CD14-positive monocyte (primary cell): ENCODE data around the gene OR6S1. TPM values are rescaled to one million over a fixed set of nuclear protein-coding genes. Genes with fewer than 3 reads are reported as not detected.

Experiments used
- DNase-seq, 3 donors: peaks; one replicate each; pipeline ENCODE4 v3.0.0-alpha.2; 2011 to 2022
- H2AFZ ChIP-seq: 2 replicates; pipeline ENCODE4 v1.6.0; 2012; ENCODE audit warnings: mild to moderate bottlenecking, low read depth, low read length, inconsistent platforms; ENCODE audit not compliant: insufficient read depth, poor library complexity, severe bottlenecking
- H3K27ac ChIP-seq, 2 donors: 1 replicate in 1 of 2; 2 replicates in 1 of 2; pipeline ENCODE4 v1.5.1; 2012 to 2013; ENCODE audit warnings: low read length in 2 of 2, control low read depth in 1 of 2, inconsistent platforms in 1 of 2, low read depth in 1 of 2, mild to moderate bottlenecking in 1 of 2
- H3K27me3 ChIP-seq, 2 donors: one replicate each; pipeline versions ENCODE4 v1.6.0 to v1.6.1; 2011 to 2013; ENCODE audit warnings: low read length in 2 of 2; ENCODE audit not compliant: control insufficient read depth in 2 of 2, insufficient read depth in 2 of 2
- H3K36me3 ChIP-seq, 2 donors: replicated peaks in 1 of 2; 1 replicate in 1 of 2; 2 replicates in 1 of 2; pipeline versions ENCODE4 v1.5.1 to v1.6.1; 2012 to 2013; ENCODE audit warnings: low read length in 2 of 2, control low read depth in 1 of 2, inconsistent platforms in 1 of 2, mild to moderate bottlenecking in 1 of 2; ENCODE audit not compliant: insufficient read depth in 2 of 2, control insufficient read depth in 1 of 2
- H3K4me1 ChIP-seq, 2 donors: 1 replicate in 1 of 2; 2 replicates in 1 of 2; pipeline versions ENCODE4 v1.5.1 to v1.6.1; 2012 to 2013; ENCODE audit warnings: low read length in 2 of 2, control low read depth in 1 of 2, inconsistent platforms in 1 of 2, mild to moderate bottlenecking in 1 of 2, moderate library complexity in 1 of 2; ENCODE audit not compliant: insufficient read depth in 2 of 2, control insufficient read depth in 1 of 2
- H3K4me2 ChIP-seq: replicated peaks from 2 replicates; pipeline ENCODE3; 2012; ENCODE audit warnings: low read length, moderate library complexity, mild to moderate bottlenecking; ENCODE audit not compliant: poor library complexity, severe bottlenecking; ENCODE audit errors: extremely low read depth
- H3K4me3 ChIP-seq, 3 experiments: fragments of 200-600 bp in 1 of 3; sonication (generic) in 1 of 3; replicated peaks in 1 of 3; 1 replicate in 2 of 3; 2 replicates in 1 of 3; pipeline ENCODE4 v1.5.1; 2011 to 2013; ENCODE audit warnings: low read length in 3 of 3, mild to moderate bottlenecking in 3 of 3, control low read depth in 2 of 3, low read depth in 2 of 3, inconsistent platforms in 1 of 3, moderate library complexity in 1 of 3
- H3K79me2 ChIP-seq: 2 replicates; pipeline ENCODE4 v1.6.0; 2012; ENCODE audit warnings: mild to moderate bottlenecking, control low read depth, inconsistent platforms, low read length, moderate library complexity; ENCODE audit not compliant: insufficient read depth
- H3K9ac ChIP-seq: 2 replicates; pipeline ENCODE4 v1.6.0; 2017; ENCODE audit warnings: low read length, mild to moderate bottlenecking; ENCODE audit not compliant: insufficient read depth, poor library complexity, severe bottlenecking
- H3K9me3 ChIP-seq, 2 donors: replicated peaks in 1 of 2; 1 replicate in 1 of 2; 2 replicates in 1 of 2; pipeline versions ENCODE4 v1.5.1 to v1.6.1; 2012 to 2013; ENCODE audit warnings: low read length in 2 of 2, control low read depth in 1 of 2; ENCODE audit not compliant: control insufficient read depth in 1 of 2, insufficient read depth in 1 of 2
- H4K20me1 ChIP-seq: 2 replicates; pipeline ENCODE4 v1.6.0; 2012; ENCODE audit warnings: mild to moderate bottlenecking, low read length, control low read depth, moderate library complexity; ENCODE audit not compliant: insufficient read depth
- H3K27ac Mint-ChIP-seq, 7 donors: one replicate each; pipeline ENCODE4 v1.8.0; 2020; ENCODE audit warnings: mild to moderate bottlenecking in 7 of 7, mixed read lengths in 7 of 7, moderate library complexity in 6 of 7, inconsistent platforms in 2 of 7
- H3K27me3 Mint-ChIP-seq, 3 donors: one replicate each; pipeline ENCODE4 v1.8.0; 2021 to 2022; ENCODE audit warnings: low read depth in 3 of 3, mild to moderate bottlenecking in 3 of 3, mixed read lengths in 3 of 3, moderate library complexity in 3 of 3, inconsistent platforms in 1 of 3
- H3K36me3 Mint-ChIP-seq, 2 donors: one replicate each; pipeline ENCODE4 v1.8.0; 2020; ENCODE audit warnings: mixed read lengths in 2 of 2, inconsistent platforms in 1 of 2, mild to moderate bottlenecking in 1 of 2
- H3K4me1 Mint-ChIP-seq: one replicate; pipeline ENCODE4 v1.8.0; 2020; ENCODE audit warnings: mild to moderate bottlenecking, mixed read lengths
- H3K4me3 Mint-ChIP-seq, 2 donors: one replicate each; pipeline ENCODE4 v1.8.0; 2020; ENCODE audit warnings: mild to moderate bottlenecking in 2 of 2, mixed read lengths in 2 of 2, moderate library complexity in 1 of 2
- H3K9me3 Mint-ChIP-seq, 7 donors: one replicate each; pipeline ENCODE4 v1.8.0; 2020 to 2022; ENCODE audit warnings: mixed read lengths in 7 of 7, mild to moderate bottlenecking in 6 of 7, moderate library complexity in 6 of 7, inconsistent platforms in 2 of 7
- CTCF ChIP-seq: fragments of 200-600 bp; IDR thresholded peaks from one replicate; pipeline ENCODE4 v1.8.0; 2022; ENCODE audit warnings: antibody characterized with exemption, mild to moderate bottlenecking
- WGBS: methylation state at CpG from one replicate; pipeline ENCODE4 v1.1.5; 2013; ENCODE audit warnings: missing lambda C conversion rate; ENCODE audit not compliant: insufficient coverage; 5-methylcytosine and 5-hydroxymethylcytosine counted together
- intact Hi-C, 2 donors: fragments of 100-400 bp; cut with micrococcal nuclease; formaldehyde crosslinking; loops; one replicate each; pipeline versions ENCODE4 v1.15.0 to v1.15.1; 2023
- polyA plus RNA-seq, 3 donors: library from polyadenylated mRNA; depleted of rRNA in 1 of 3; unstranded in 2 of 3; stranded (reverse) in 1 of 3; fragments of 300-500 nt in 2 of 3; fragments of >200 nt in 1 of 3; fragmentation: Illumina TruSeq in 2 of 3; gene quantifications; 1 replicate in 2 of 3; 2 replicates in 1 of 3; pipeline ENCODE4 v1.2.3, GENCODE V29; 2012 to 2021

The OR6S1 gene
- polyA plus RNA-seq, 3 donors, result not detected

GRCh38 chr14:20662968-20663732, 21.7 kb upstream of the OR6S1 start:
- peak overlapping the region; percentile 49 to 80 (median 52) for H3K4me3 ChIP-seq
- H3K4me1 Mint-ChIP-seq, result peaks cover 40% of the 10 kb centered on the region
- H3K4me3 Mint-ChIP-seq, result peak overlapping the region; percentile 91 to 95
- H3K27me3 ChIP-seq, result no peaks in the 10 kb centered on the region
- TF ChIP-seq CTCF, result peak; percentile 73
- WGBS, result under 1% methylated on average over 27 of the region's 31 CpGs
- no peaks in the 10 kb centered on the region for H4K20me1 ChIP-seq
- intact Hi-C loops, result no loop called here
- H3K9ac ChIP-seq, result peak overlapping the region; percentile 43
- no peaks in the 10 kb centered on the region for H3K9me3 ChIP-seq
- no peaks in the 10 kb centered on the region for H3K9me3 Mint-ChIP-seq
- H3K36me3 ChIP-seq, result no peaks in the 10 kb centered on the region
- H3K36me3 Mint-ChIP-seq, result no peaks in the 10 kb centered on the region
- H3K79me2 ChIP-seq, result no peaks in the 10 kb centered on the region
- peak overlapping the region; percentile 82 for H3K4me2 ChIP-seq
- peak overlapping the region in 3 of 7 donors; percentile 22 to 70 (median 38) for H3K27ac Mint-ChIP-seq
- H3K27ac ChIP-seq, result no peak overlapping the region
- H3K4me1 ChIP-seq, result peaks cover 24 to 29% of the 10 kb centered on the region in 2 donors
- H3K27me3 Mint-ChIP-seq, result peaks cover 12 to 25% (median 20%) of the 10 kb centered on the region in 3 donors
- peak; percentile 76 to 83 (median 78) for DNase-seq
- H2AFZ ChIP-seq, result peak overlapping the region; percentile 79

GRCh38 chr14:20661197-20661596, 19.7 kb upstream of the OR6S1 start:
- Mint-ChIP-seq H3K4me3 (peak overlapping the region in 1 of 2 donors; percentile 23), H3K36me3 (no peaks in the 10 kb centered on the region), H3K4me1 (peaks cover 34% of the 10 kb centered on the region), H3K27ac (no peak overlapping the region), H3K9me3 (peaks cover 0 to 3% (median 0%) of the 10 kb centered on the region in 7 donors), H3K27me3 (peaks cover 30 to 44% (median 38%) of the 10 kb centered on the region in 3 donors)
- no peak overlapping the region for H3K9ac ChIP-seq
- no peak overlapping the region for H2AFZ ChIP-seq
- H3K4me3 ChIP-seq, result no peak overlapping the region
- no peaks in the 10 kb centered on the region for H3K9me3 ChIP-seq
- no peak overlapping the region for H3K4me2 ChIP-seq
- H3K36me3 ChIP-seq, result no peaks in the 10 kb centered on the region
- intact Hi-C loops, result no loop called here
- peaks cover 8 to 14% of the 10 kb centered on the region in 2 donors for H3K27me3 ChIP-seq
- no peaks in the 10 kb centered on the region for H4K20me1 ChIP-seq
- H3K79me2 ChIP-seq, result no peaks in the 10 kb centered on the region
- TF ChIP-seq CTCF, result no peak
- no peak for DNase-seq
- peaks cover 15 to 19% of the 10 kb centered on the region in 2 donors for H3K4me1 ChIP-seq
- no peak overlapping the region for H3K27ac ChIP-seq
- 67% methylated on average over 1 of the region's 2 CpGs for WGBS
